Keratinocyte (primary cell): ENCODE results near the gene WDR35.

Experiments
- EZH2 ChIP-seq: IDR thresholded peaks from one replicate; pipeline ENCODE4 v1.6.1; 2012; ENCODE audit warnings: inconsistent platforms, mild to moderate bottlenecking, low read length, moderate library complexity
- TF ChIP-seq, protein P1 (sequence below), 3 experiments: IDR thresholded peaks in 1 of 3; conservative IDR thresholded peaks in 1 of 3; optimal IDR thresholded peaks in 1 of 3; 2 replicates in 2 of 3; 3 replicates in 1 of 3; pipeline versions ENCODE3 to v1.5.1; 2011; ENCODE audit warnings: low read length in 3 of 3, mild to moderate bottlenecking in 3 of 3, moderate library complexity in 2 of 3, control low read depth in 1 of 3, inconsistent platforms in 1 of 3; ENCODE audit not compliant: insufficient read depth in 2 of 3; ENCODE audit errors: extremely low read depth in 1 of 3

DNA sequence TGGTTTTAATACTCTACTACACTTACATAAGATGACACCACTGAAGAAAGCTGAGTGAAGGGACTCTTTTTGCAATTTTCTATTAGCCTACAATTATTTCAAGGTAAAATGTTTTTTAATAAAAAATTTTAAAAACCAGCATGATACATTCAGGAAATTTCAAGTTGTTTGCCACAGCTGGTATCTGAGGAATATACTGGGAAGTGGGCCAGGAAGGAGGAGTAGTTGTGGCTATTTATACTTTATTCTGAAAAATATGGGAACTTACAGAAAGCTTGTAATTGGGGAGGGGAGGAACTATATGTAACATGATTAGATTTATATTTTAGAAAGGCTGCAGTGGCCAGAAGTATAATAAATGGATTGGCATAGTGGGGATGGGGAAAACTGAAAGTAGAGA is 40.8 kb downstream of the WDR35 start:
- TF ChIP-seq, protein P1, sequence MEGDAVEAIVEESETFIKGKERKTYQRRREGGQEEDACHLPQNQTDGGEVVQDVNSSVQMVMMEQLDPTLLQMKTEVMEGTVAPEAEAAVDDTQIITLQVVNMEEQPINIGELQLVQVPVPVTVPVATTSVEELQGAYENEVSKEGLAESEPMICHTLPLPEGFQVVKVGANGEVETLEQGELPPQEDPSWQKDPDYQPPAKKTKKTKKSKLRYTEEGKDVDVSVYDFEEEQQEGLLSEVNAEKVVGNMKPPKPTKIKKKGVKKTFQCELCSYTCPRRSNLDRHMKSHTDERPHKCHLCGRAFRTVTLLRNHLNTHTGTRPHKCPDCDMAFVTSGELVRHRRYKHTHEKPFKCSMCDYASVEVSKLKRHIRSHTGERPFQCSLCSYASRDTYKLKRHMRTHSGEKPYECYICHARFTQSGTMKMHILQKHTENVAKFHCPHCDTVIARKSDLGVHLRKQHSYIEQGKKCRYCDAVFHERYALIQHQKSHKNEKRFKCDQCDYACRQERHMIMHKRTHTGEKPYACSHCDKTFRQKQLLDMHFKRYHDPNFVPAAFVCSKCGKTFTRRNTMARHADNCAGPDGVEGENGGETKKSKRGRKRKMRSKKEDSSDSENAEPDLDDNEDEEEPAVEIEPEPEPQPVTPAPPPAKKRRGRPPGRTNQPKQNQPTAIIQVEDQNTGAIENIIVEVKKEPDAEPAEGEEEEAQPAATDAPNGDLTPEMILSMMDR (optimal IDR thresholded peaks at IDR 0.05 in 1 of 3, IDR thresholded peaks at IDR 0.05 in 1 of 3, conservative IDR thresholded peaks at IDR 0.05 in 1 of 3; ENCODE audit: extremely low read depth in 1 of 3, insufficient read depth in 2 of 3, low read length in 3 of 3), result no peak
- no peak for TF ChIP-seq EZH2
